Upper lobe of left lung (tissue), 4 donors: ENCODE data around the gene SRP68.

Source experiments
- POLR2A ChIP-seq, 4 donors: fragments of 450-650 bp; IDR thresholded peaks; one replicate each; pipeline ENCODE4 v1.5.1; 2016 to 2017; ENCODE audit warnings: antibody characterized with exemption in 4 of 4, mild to moderate bottlenecking in 2 of 4
- TF ChIP-seq, protein P1 (sequence below), 6 experiments: fragments of 450-650 bp in 4 of 6; fragments of 200-600 bp in 2 of 6; sonication (generic) in 2 of 6; IDR thresholded peaks; one replicate each; pipeline ENCODE4 v1.5.1; 2016 to 2019; ENCODE audit warnings: antibody characterized with exemption in 6 of 6

DNA sequence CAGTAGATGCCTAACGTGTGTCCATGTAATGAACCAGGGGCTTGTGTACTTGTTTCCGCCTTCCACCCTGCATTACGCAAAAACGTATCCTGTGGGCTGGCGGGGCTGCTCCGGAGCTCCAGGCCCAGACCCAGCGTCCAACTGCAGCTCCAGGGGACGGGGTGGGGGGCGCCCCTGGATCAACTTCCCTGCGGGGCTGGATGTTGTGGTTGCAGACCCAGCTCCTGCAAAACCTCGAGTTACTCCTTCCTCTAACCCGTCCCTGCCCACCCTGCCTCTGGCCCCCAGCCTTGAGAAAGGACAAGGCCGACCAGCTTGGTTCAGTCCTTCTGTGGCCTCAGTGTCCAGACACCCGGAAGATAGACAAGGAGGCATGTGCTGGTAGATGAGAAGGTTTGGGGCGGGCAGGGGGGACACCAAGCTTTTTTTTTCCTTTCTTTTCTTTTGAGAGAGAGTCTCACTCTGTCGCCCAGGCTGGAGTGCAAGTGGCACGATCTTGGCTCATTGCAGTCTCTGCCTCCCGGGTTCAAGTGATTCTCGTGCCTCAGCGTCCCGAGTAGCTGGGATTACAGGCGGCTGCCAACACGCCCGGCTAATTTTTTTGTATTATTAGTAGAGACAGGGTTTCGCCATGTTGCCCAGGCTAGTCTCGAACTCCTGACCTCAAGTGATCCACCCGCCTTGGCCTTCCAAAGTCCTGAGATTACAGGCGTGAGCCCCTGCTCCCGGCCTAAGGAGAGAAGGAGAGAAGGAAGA, 32.0 kb upstream of the SRP68 start:
- no peak for TF ChIP-seq POLR2A (IDR thresholded peaks at IDR 0.05)
- TF ChIP-seq, protein P1, sequence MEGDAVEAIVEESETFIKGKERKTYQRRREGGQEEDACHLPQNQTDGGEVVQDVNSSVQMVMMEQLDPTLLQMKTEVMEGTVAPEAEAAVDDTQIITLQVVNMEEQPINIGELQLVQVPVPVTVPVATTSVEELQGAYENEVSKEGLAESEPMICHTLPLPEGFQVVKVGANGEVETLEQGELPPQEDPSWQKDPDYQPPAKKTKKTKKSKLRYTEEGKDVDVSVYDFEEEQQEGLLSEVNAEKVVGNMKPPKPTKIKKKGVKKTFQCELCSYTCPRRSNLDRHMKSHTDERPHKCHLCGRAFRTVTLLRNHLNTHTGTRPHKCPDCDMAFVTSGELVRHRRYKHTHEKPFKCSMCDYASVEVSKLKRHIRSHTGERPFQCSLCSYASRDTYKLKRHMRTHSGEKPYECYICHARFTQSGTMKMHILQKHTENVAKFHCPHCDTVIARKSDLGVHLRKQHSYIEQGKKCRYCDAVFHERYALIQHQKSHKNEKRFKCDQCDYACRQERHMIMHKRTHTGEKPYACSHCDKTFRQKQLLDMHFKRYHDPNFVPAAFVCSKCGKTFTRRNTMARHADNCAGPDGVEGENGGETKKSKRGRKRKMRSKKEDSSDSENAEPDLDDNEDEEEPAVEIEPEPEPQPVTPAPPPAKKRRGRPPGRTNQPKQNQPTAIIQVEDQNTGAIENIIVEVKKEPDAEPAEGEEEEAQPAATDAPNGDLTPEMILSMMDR (IDR thresholded peaks at IDR 0.05) = no peak
